GM12891 (cell line): Measurements from ENCODE around the gene CDH18.

Experiments
- DNase-seq: peaks from one replicate; pipeline ENCODE4 v3.0.0; 2011; ENCODE audit warnings: low spot score; ENCODE audit not compliant: insufficient read length
- FAIRE-seq: peaks from 2 replicates; lab custom pipeline; 2011; peaks lifted over from hg19 to GRCh38; lab: Jason Lieb, UNC
- PAX5 ChIP-seq: IDR thresholded peaks from 2 replicates; pipeline ENCODE4 v1.6.1; 2011; ENCODE audit warnings: low read length, moderate library complexity, mild to moderate bottlenecking; ENCODE audit not compliant: insufficient read depth, severe bottlenecking
- POLR2A ChIP-seq: IDR thresholded peaks from 2 replicates; pipeline ENCODE4 v1.6.1; 2011; ENCODE audit warnings: low read depth, low read length, control low read depth
- POLR2AphosphoS5 ChIP-seq: IDR thresholded peaks from 2 replicates; pipeline ENCODE4 v1.6.1; 2011; ENCODE audit warnings: low read depth, low read length, control low read depth
- POU2F2 ChIP-seq: IDR thresholded peaks from 2 replicates; pipeline ENCODE4 v1.6.1; 2011; ENCODE audit warnings: low read depth, mild to moderate bottlenecking, control low read depth, low read length, moderate library complexity
- SPI1 ChIP-seq: IDR thresholded peaks from 2 replicates; pipeline ENCODE4 v1.6.1; 2011; ENCODE audit warnings: low read depth, low read length, control low read depth
- TAF1 ChIP-seq: IDR thresholded peaks from 2 replicates; pipeline ENCODE4 v1.6.1; 2011; ENCODE audit warnings: low read depth, low read length, control low read depth

The CDH18 gene

GRCh38 chr5:19496056-19496455 is 491.9 kb downstream of the CDH18 start:
- DNase-seq (no peak), FAIRE-seq (no peak)
- TF ChIP-seq POLR2A (no peak), TAF1 (no peak), POLR2AphosphoS5 (no peak), PAX5 (no peak), POU2F2 (no peak), SPI1 (no peak)

- DNase-seq (no peak), FAIRE-seq (no peak)
- TF ChIP-seq POLR2AphosphoS5 (no peak), POU2F2 (no peak), PAX5 (no peak), POLR2A (no peak), TAF1 (no peak), SPI1 (no peak)
Observed at GRCh38 chr5:19492861-19493260, 495.1 kb downstream of the CDH18 start.

- no peak for TF ChIP-seq POU2F2
- TF ChIP-seq SPI1, result no peak
- TF ChIP-seq PAX5, result no peak
- TF ChIP-seq POLR2A, result no peak
- TF ChIP-seq POLR2AphosphoS5, result no peak
- no peak for TF ChIP-seq TAF1
- DNase-seq (no peak), FAIRE-seq (no peak)
Observed at GRCh38 chr5:19488786-19489185, 499.2 kb downstream of the CDH18 start.

GRCh38 chr5:19487480-19487879 is 500.5 kb downstream of the CDH18 start:
- no peak for DNase-seq
- no peak for FAIRE-seq
- no peak for TF ChIP-seq TAF1
- TF ChIP-seq POU2F2, result no peak
- TF ChIP-seq SPI1, result no peak
- TF ChIP-seq POLR2A, result no peak
- no peak for TF ChIP-seq POLR2AphosphoS5
- no peak for TF ChIP-seq PAX5

GRCh38 chr5:19479562-19479961 is 508.4 kb downstream of the CDH18 start:
- DNase-seq (no peak), FAIRE-seq (no peak)
- no peak for TF ChIP-seq POLR2AphosphoS5
- TF ChIP-seq POLR2A, result no peak
- TF ChIP-seq PAX5, result no peak
- no peak for TF ChIP-seq TAF1
- TF ChIP-seq SPI1, result no peak

GRCh38 chr5:19462019-19462418 is 526.0 kb downstream of the CDH18 start:
- DNase-seq (no peak), FAIRE-seq (no peak)
- TF ChIP-seq TAF1 (no peak), SPI1 (no peak), POU2F2 (no peak), PAX5 (no peak), POLR2AphosphoS5 (no peak), POLR2A (no peak)

- no peak for FAIRE-seq
- DNase-seq, result no peak
- no peak for TF ChIP-seq POU2F2
- no peak for TF ChIP-seq POLR2AphosphoS5
- no peak for TF ChIP-seq SPI1
- TF ChIP-seq PAX5, result no peak
- no peak for TF ChIP-seq TAF1
- no peak for TF ChIP-seq POLR2A
Observed at GRCh38 chr5:19424506-19424905, 563.5 kb downstream of the CDH18 start.
